ENCODE results near the gene C2orf49.
"Not testable (repeated sequence)": the region's sequence is repeated elsewhere in the genome, so short reads cannot be mapped to it uniquely, and the experiment has no call there.

C2orf49 gene

GRCh38 chr2:105307550-105307949 lies 29.8 kb upstream of the C2orf49 start:
- Histone ChIP-seq H3K4me1 (ENCODE audit: insufficient read depth, low read length) (no peaks in the 10 kb centered on the region), H3K9ac (ENCODE audit: low read depth, low read length) (no peak overlapping the region), H3K36me3 (ENCODE audit: insufficient read depth, low read length) (peaks cover 9% of the 10 kb centered on the region; the same call in 1 of the 2 replicates), H3K9me3 (ENCODE audit: control insufficient read depth, insufficient read depth, low read length) (no peaks in the 10 kb centered on the region)

GRCh38 chr2:105307962-105308361 lies 29.4 kb upstream of the C2orf49 start:
- H3K36me3 ChIP-seq (ENCODE audit: insufficient read depth, low read length): peaks cover 9% of the 10 kb centered on the region; the same call in 1 of the 2 replicates
- H3K4me1 ChIP-seq (ENCODE audit: insufficient read depth, low read length): no peaks in the 10 kb centered on the region
- H3K9me3 ChIP-seq (ENCODE audit: control insufficient read depth, insufficient read depth, low read length): no peaks in the 10 kb centered on the region
- H3K9ac ChIP-seq (ENCODE audit: low read depth, low read length): no peak overlapping the region

- Histone ChIP-seq H3K4me1 (ENCODE audit: insufficient read depth, low read length) (no peaks in the 10 kb centered on the region), H3K9me3 (ENCODE audit: control insufficient read depth, insufficient read depth, low read length) (no peaks in the 10 kb centered on the region), H3K36me3 (ENCODE audit: insufficient read depth, low read length) (peaks cover 9% of the 10 kb centered on the region; the same call in 1 of the 2 replicates), H3K9ac (ENCODE audit: low read depth, low read length) (no peak overlapping the region)
Observed at GRCh38 chr2:105308382-105309146, 28.8 kb upstream of the C2orf49 start.

- Histone ChIP-seq H3K9ac (ENCODE audit: low read depth, low read length) (no peak overlapping the region), H3K36me3 (ENCODE audit: insufficient read depth, low read length) (peaks cover 9% of the 10 kb centered on the region; the same call in 1 of the 2 replicates), H3K4me1 (ENCODE audit: insufficient read depth, low read length) (no peaks in the 10 kb centered on the region), H3K9me3 (ENCODE audit: control insufficient read depth, insufficient read depth, low read length) (no peaks in the 10 kb centered on the region)
Observed at GRCh38 chr2:105309147-105309545, 28.2 kb upstream of the C2orf49 start.

- H3K4me1 ChIP-seq (ENCODE audit: insufficient read depth, low read length): no peaks in the 10 kb centered on the region
- no peak overlapping the region for H3K9ac ChIP-seq (ENCODE audit: low read depth, low read length)
- H3K36me3 ChIP-seq (ENCODE audit: insufficient read depth, low read length): no peaks in the 10 kb centered on the region
- H3K9me3 ChIP-seq (ENCODE audit: control insufficient read depth, insufficient read depth, low read length): no peaks in the 10 kb centered on the region
Observed at GRCh38 chr2:105313877-105314276, 23.5 kb upstream of the C2orf49 start.

- H3K36me3 ChIP-seq (ENCODE audit: insufficient read depth, low read length): no peaks in the 10 kb centered on the region
Observed at GRCh38 chr2:105315314-105315713, 22.0 kb upstream of the C2orf49 start.

GRCh38 chr2:105317937-105318336 lies 19.4 kb upstream of the C2orf49 start:
- H3K4me1 ChIP-seq (ENCODE audit: insufficient read depth, low read length): no peaks in the 10 kb centered on the region
- no peak overlapping the region for H3K9ac ChIP-seq (ENCODE audit: low read depth, low read length)
- H3K9me3 ChIP-seq (ENCODE audit: control insufficient read depth, insufficient read depth, low read length): no peaks in the 10 kb centered on the region
- no peaks in the 10 kb centered on the region for H3K36me3 ChIP-seq (ENCODE audit: insufficient read depth, low read length)

More at GRCh38 chr2:105315314-105315713, 22.0 kb upstream of the C2orf49 start:
- Histone ChIP-seq H3K4me1 (ENCODE audit: insufficient read depth, low read length) (no peaks in the 10 kb centered on the region), H3K9me3 (ENCODE audit: control insufficient read depth, insufficient read depth, low read length) (no peaks in the 10 kb centered on the region), H3K9ac (ENCODE audit: low read depth, low read length) (no peak overlapping the region)

- Histone ChIP-seq H3K9ac (ENCODE audit: low read depth, low read length) (no peak overlapping the region), H3K9me3 (ENCODE audit: control insufficient read depth, insufficient read depth, low read length) (no peaks in the 10 kb centered on the region), H3K4me1 (ENCODE audit: insufficient read depth, low read length) (peaks cover 17% of the 10 kb centered on the region), H3K36me3 (ENCODE audit: insufficient read depth, low read length) (no peaks in the 10 kb centered on the region)
Observed at GRCh38 chr2:105320651-105321215, 16.6 kb upstream of the C2orf49 start.

- Histone ChIP-seq H3K9ac (ENCODE audit: low read depth, low read length) (no peak overlapping the region), H3K4me1 (ENCODE audit: insufficient read depth, low read length) (peaks cover 18% of the 10 kb centered on the region), H3K36me3 (ENCODE audit: insufficient read depth, low read length) (no peaks in the 10 kb centered on the region), H3K9me3 (ENCODE audit: control insufficient read depth, insufficient read depth, low read length) (no peaks in the 10 kb centered on the region)
Observed at GRCh38 chr2:105321875-105322646, 15.3 kb upstream of the C2orf49 start.

GRCh38 chr2:105323111-105323510 lies 14.2 kb upstream of the C2orf49 start:
- no peaks in the 10 kb centered on the region for H3K36me3 ChIP-seq (ENCODE audit: insufficient read depth, low read length)
- H3K9me3 ChIP-seq (ENCODE audit: control insufficient read depth, insufficient read depth, low read length): no peaks in the 10 kb centered on the region
- peaks cover 18% of the 10 kb centered on the region for H3K4me1 ChIP-seq (ENCODE audit: insufficient read depth, low read length)
- no peak overlapping the region for H3K9ac ChIP-seq (ENCODE audit: low read depth, low read length)

- H3K4me1 ChIP-seq (ENCODE audit: insufficient read depth, low read length): peaks cover 18% of the 10 kb centered on the region
- no peak overlapping the region for H3K9ac ChIP-seq (ENCODE audit: low read depth, low read length)
- no peaks in the 10 kb centered on the region for H3K36me3 ChIP-seq (ENCODE audit: insufficient read depth, low read length)
- H3K9me3 ChIP-seq (ENCODE audit: control insufficient read depth, insufficient read depth, low read length): no peaks in the 10 kb centered on the region
Observed at GRCh38 chr2:105324101-105324500, 13.2 kb upstream of the C2orf49 start.

- H3K9me3 ChIP-seq (ENCODE audit: control insufficient read depth, insufficient read depth, low read length): no peaks in the 10 kb centered on the region
- no peak overlapping the region for H3K9ac ChIP-seq (ENCODE audit: low read depth, low read length)
- no peaks in the 10 kb centered on the region for H3K36me3 ChIP-seq (ENCODE audit: insufficient read depth, low read length)
- H3K4me1 ChIP-seq (ENCODE audit: insufficient read depth, low read length): peaks cover 18% of the 10 kb centered on the region
Observed at GRCh38 chr2:105324732-105325131, 12.6 kb upstream of the C2orf49 start.

GRCh38 chr2:105325389-105325963 lies 11.9 kb upstream of the C2orf49 start:
- no peak overlapping the region for H3K9ac ChIP-seq (ENCODE audit: low read depth, low read length)
- H3K9me3 ChIP-seq (ENCODE audit: control insufficient read depth, insufficient read depth, low read length): no peaks in the 10 kb centered on the region
- H3K4me1 ChIP-seq (ENCODE audit: insufficient read depth, low read length): peaks cover 19% of the 10 kb centered on the region
- H3K36me3 ChIP-seq (ENCODE audit: insufficient read depth, low read length): no peaks in the 10 kb centered on the region

GRCh38 chr2:105327271-105327670 lies 10.1 kb upstream of the C2orf49 start:
- H3K4me1 ChIP-seq (ENCODE audit: insufficient read depth, low read length): peaks cover 23% of the 10 kb centered on the region
- H3K9ac ChIP-seq (ENCODE audit: low read depth, low read length); H3K36me3 ChIP-seq (ENCODE audit: insufficient read depth, low read length); H3K9me3 ChIP-seq (ENCODE audit: control insufficient read depth, insufficient read depth, low read length): not testable (repeated sequence)

Measured in ES-I3 (cell line).